GM15510 (cell line): ENCODE measurements around the gene RFWD3.

Experiments
- POLR2A ChIP-seq: IDR thresholded peaks from 3 replicates; pipeline ENCODE4 v1.6.1; 2011; ENCODE audit warnings: borderline replicate concordance; ENCODE audit not compliant: insufficient read length; ENCODE audit errors: extremely low read depth

Gene RFWD3

GRCh38 chr16:74680681-74681080, 14.0 kb upstream of the RFWD3 start:
- no peak for TF ChIP-seq POLR2A

- no peak for TF ChIP-seq POLR2A
Measured at GRCh38 chr16:74679983-74680382, 13.3 kb upstream of the RFWD3 start.

GRCh38 chr16:74677868-74678267, 11.2 kb upstream of the RFWD3 start:
- no peak for TF ChIP-seq POLR2A

- no peak for TF ChIP-seq POLR2A
Measured at GRCh38 chr16:74673876-74674275, 7.2 kb upstream of the RFWD3 start.

- TF ChIP-seq POLR2A: no peak
Measured at GRCh38 chr16:74667255-74667700, 601 bp upstream of the RFWD3 start.

GRCh38 chr16:74666010-74666421, 661 bp downstream of the RFWD3 start:
- no peak for TF ChIP-seq POLR2A

GRCh38 chr16:74661064-74661463, 5.6 kb downstream of the RFWD3 start:
- TF ChIP-seq POLR2A: no peak

GRCh38 chr16:74660383-74660782, 6.3 kb downstream of the RFWD3 start:
- TF ChIP-seq POLR2A: no peak

- TF ChIP-seq POLR2A: no peak
Measured at GRCh38 chr16:74659041-74659440, 7.6 kb downstream of the RFWD3 start.

GRCh38 chr16:74657870-74658642, 8.6 kb downstream of the RFWD3 start:
- no peak for TF ChIP-seq POLR2A

GRCh38 chr16:74654536-74655050, 12.1 kb downstream of the RFWD3 start:
- no peak for TF ChIP-seq POLR2A

GRCh38 chr16:74652249-74652648, 14.4 kb downstream of the RFWD3 start:
- TF ChIP-seq POLR2A: no peak

GRCh38 chr16:74651841-74652240, 14.8 kb downstream of the RFWD3 start:
- no peak for TF ChIP-seq POLR2A

- TF ChIP-seq POLR2A: no peak
Measured at GRCh38 chr16:74650966-74651567, 15.6 kb downstream of the RFWD3 start.

- TF ChIP-seq POLR2A: no peak
Measured at GRCh38 chr16:74649839-74650504, 16.7 kb downstream of the RFWD3 start.
